ENCODE measurements around the gene COL7A1.
A peak's percentile ranks its signal among the peaks of the same experiment; 100 is the strongest.

DNA sequence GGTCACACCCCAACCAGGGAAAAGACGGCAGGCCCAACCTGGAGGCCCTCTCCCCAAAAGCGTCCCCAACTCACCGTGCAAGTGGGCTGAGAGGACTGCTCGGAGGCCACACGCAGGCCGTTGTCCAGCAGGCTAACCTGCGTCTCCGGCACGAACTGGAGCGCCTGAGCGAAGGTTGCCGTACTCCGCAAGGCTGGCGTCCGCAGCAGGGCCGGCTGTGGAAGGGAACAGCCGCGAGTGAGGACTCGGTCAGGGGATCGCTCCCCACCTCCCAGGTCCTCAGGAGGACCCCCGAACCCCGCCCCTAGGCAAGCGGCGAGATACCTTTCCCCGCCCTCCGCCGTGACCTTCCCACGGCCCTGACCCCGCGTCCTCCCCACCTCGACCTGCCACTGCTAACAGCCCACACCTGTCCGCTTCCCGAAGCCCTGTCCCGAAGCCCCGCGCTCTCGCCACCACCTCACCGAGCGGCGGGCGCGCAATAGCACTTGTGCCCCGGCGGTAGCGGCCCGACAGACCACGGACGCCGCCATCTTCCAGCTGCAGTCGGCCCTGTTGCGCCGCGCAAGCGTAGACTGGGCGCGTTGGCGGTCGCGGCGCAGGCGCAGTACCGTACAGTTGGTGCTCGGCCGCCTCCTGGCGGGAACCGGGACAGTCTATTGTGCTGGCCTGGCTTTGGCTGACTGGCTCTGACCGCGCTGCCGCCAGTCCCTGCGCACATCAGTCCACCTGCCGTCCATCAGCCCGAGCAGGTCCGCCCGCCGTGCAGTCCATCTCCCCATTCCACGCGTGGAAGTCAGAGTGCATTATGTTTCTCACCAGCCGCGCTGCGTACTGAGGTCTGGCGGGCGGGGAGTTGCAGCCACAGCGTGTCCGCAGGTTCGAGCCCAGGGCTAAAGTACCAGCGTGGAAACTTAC, 14.2 kb upstream of the COL7A1 start, which contains the start of gene UQCRC1:
- TF ChIP-seq, protein P1, sequence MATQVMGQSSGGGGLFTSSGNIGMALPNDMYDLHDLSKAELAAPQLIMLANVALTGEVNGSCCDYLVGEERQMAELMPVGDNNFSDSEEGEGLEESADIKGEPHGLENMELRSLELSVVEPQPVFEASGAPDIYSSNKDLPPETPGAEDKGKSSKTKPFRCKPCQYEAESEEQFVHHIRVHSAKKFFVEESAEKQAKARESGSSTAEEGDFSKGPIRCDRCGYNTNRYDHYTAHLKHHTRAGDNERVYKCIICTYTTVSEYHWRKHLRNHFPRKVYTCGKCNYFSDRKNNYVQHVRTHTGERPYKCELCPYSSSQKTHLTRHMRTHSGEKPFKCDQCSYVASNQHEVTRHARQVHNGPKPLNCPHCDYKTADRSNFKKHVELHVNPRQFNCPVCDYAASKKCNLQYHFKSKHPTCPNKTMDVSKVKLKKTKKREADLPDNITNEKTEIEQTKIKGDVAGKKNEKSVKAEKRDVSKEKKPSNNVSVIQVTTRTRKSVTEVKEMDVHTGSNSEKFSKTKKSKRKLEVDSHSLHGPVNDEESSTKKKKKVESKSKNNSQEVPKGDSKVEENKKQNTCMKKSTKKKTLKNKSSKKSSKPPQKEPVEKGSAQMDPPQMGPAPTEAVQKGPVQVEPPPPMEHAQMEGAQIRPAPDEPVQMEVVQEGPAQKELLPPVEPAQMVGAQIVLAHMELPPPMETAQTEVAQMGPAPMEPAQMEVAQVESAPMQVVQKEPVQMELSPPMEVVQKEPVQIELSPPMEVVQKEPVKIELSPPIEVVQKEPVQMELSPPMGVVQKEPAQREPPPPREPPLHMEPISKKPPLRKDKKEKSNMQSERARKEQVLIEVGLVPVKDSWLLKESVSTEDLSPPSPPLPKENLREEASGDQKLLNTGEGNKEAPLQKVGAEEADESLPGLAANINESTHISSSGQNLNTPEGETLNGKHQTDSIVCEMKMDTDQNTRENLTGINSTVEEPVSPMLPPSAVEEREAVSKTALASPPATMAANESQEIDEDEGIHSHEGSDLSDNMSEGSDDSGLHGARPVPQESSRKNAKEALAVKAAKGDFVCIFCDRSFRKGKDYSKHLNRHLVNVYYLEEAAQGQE (IDR thresholded peaks at IDR 0.05; ENCODE audit: unreplicated experiment): no peak
- TF ChIP-seq, protein P2, sequence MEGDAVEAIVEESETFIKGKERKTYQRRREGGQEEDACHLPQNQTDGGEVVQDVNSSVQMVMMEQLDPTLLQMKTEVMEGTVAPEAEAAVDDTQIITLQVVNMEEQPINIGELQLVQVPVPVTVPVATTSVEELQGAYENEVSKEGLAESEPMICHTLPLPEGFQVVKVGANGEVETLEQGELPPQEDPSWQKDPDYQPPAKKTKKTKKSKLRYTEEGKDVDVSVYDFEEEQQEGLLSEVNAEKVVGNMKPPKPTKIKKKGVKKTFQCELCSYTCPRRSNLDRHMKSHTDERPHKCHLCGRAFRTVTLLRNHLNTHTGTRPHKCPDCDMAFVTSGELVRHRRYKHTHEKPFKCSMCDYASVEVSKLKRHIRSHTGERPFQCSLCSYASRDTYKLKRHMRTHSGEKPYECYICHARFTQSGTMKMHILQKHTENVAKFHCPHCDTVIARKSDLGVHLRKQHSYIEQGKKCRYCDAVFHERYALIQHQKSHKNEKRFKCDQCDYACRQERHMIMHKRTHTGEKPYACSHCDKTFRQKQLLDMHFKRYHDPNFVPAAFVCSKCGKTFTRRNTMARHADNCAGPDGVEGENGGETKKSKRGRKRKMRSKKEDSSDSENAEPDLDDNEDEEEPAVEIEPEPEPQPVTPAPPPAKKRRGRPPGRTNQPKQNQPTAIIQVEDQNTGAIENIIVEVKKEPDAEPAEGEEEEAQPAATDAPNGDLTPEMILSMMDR (conservative IDR thresholded peaks at IDR 0.05; ENCODE audit: low read depth in 2 of 2): peak; percentile 31 to 64
- no peak for TF ChIP-seq EZH2 (IDR thresholded peaks at IDR 0.05; ENCODE audit: low read depth, unreplicated experiment)
